NCI-H1436 treated with DMSO at 0.1 percent for 48 hours (cell line): ENCODE measurements around the gene BICDL1.
A peak's percentile ranks its signal among the peaks of the same experiment; 100 is the strongest.
"Not testable (repeated sequence)": the region's sequence is repeated elsewhere in the genome, so short reads cannot be mapped to it uniquely, and the experiment has no call there.

ENCODE experiments used
- DNase-seq: peaks from one replicate; lab custom pipeline; 2025; lab: John Stamatoyannopoulos, UW

The BICDL1 gene

GRCh38 chr12:119988472-119989360 lies at the start of gene BICDL1:
BICDL1 (plus strand) TSS chr12:119989236; CDS start chr12:119989869, 633 bp downstream.
- DNase-seq = peak; percentile 83

GRCh38 chr12:119940897-119941296 lies 48.1 kb upstream of the BICDL1 start:
- DNase-seq = no peak

GRCh38 chr12:119942386-119942785 lies 46.6 kb upstream of the BICDL1 start:
- no peak for DNase-seq

- no peak for DNase-seq
Measured at GRCh38 chr12:119946213-119946612, 42.8 kb upstream of the BICDL1 start.

GRCh38 chr12:119949145-119949544 lies 39.9 kb upstream of the BICDL1 start:
- DNase-seq = peak; percentile 43

GRCh38 chr12:119949594-119949993 lies 39.4 kb upstream of the BICDL1 start:
- no peak for DNase-seq

- no peak for DNase-seq
Measured at GRCh38 chr12:119956047-119956446, 33.0 kb upstream of the BICDL1 start.

GRCh38 chr12:119957135-119957534 lies 31.9 kb upstream of the BICDL1 start:
- DNase-seq = no peak

GRCh38 chr12:119959435-119959834 lies 29.6 kb upstream of the BICDL1 start:
- no peak for DNase-seq

GRCh38 chr12:119964123-119964522 lies 24.9 kb upstream of the BICDL1 start:
- no peak for DNase-seq

GRCh38 chr12:119964929-119965328 lies 24.1 kb upstream of the BICDL1 start:
- DNase-seq = no peak

GRCh38 chr12:119980242-119980641 lies 8.8 kb upstream of the BICDL1 start:
- DNase-seq = no peak

GRCh38 chr12:119980702-119981101 lies 8.3 kb upstream of the BICDL1 start:
- DNase-seq = not testable (repeated sequence)

GRCh38 chr12:119989361-119989730 lies 310 bp downstream of the BICDL1 start:
- no peak for DNase-seq

GRCh38 chr12:119989731-119990381 lies 820 bp downstream of the BICDL1 start:
- DNase-seq = no peak

- no peak for DNase-seq
Measured at GRCh38 chr12:119990382-119990874, 1.4 kb downstream of the BICDL1 start.

- DNase-seq = no peak
Measured at GRCh38 chr12:119992129-119992705, 3.2 kb downstream of the BICDL1 start.

- DNase-seq = no peak
Measured at GRCh38 chr12:119994892-119995658, 6.0 kb downstream of the BICDL1 start.

GRCh38 chr12:119996417-119996816 lies 7.4 kb downstream of the BICDL1 start:
- DNase-seq = no peak

- no peak for DNase-seq
Measured at GRCh38 chr12:119998471-119999245, 9.6 kb downstream of the BICDL1 start.

GRCh38 chr12:120000556-120000955 lies 11.5 kb downstream of the BICDL1 start:
- DNase-seq = no peak
